Parathyroid adenoma (tissue), 2 donors: Measurements from ENCODE around the gene SLC34A1.
A peak's percentile ranks its signal among the peaks of the same experiment; 100 is the strongest.

Source experiments
- H2AFZ ChIP-seq: fragments of 300-600 bp; sonication (generic); one replicate; pipeline ENCODE4 v1.7.0; 2017; ENCODE audit warnings: antibody characterized with exemption, mild to moderate bottlenecking
- H3K27ac ChIP-seq: fragments of 300-600 bp; sonication (generic); one replicate; pipeline ENCODE4 v1.7.0; 2017
- H3K27me3 ChIP-seq: fragments of 300-600 bp; sonication (generic); one replicate; pipeline ENCODE4 v1.7.0; 2017; ENCODE audit warnings: low read length; ENCODE audit not compliant: control insufficient read depth, insufficient read depth
- H3K36me3 ChIP-seq: fragments of 300-600 bp; sonication (generic); one replicate; pipeline ENCODE4 v1.7.0; 2017; ENCODE audit warnings: low read length; ENCODE audit not compliant: control insufficient read depth, insufficient read depth
- H3K4me1 ChIP-seq: fragments of 300-600 bp; sonication (generic); one replicate; pipeline ENCODE4 v1.7.0; 2017; ENCODE audit warnings: control low read depth
- H3K4me2 ChIP-seq: fragments of 300-600 bp; sonication (generic); one replicate; pipeline ENCODE4 v1.7.0; 2017; ENCODE audit warnings: low read length
- H3K4me3 ChIP-seq: fragments of 300-600 bp; sonication (generic); one replicate; pipeline ENCODE4 v1.7.0; 2017; ENCODE audit warnings: low read depth, low read length
- H3K79me2 ChIP-seq: fragments of 300-600 bp; sonication (generic); one replicate; pipeline ENCODE4 v1.7.0; 2017; ENCODE audit warnings: control low read depth
- H3K9ac ChIP-seq: fragments of 300-600 bp; sonication (generic); one replicate; pipeline ENCODE4 v1.7.0; 2017; ENCODE audit warnings: mild to moderate bottlenecking
- H3K9me3 ChIP-seq: fragments of 300-600 bp; sonication (generic); one replicate; pipeline ENCODE4 v1.7.0; 2017; ENCODE audit warnings: low read length; ENCODE audit not compliant: control insufficient read depth
- TF ChIP-seq, protein P1 (sequence below): fragments of 300-600 bp; sonication (generic); IDR thresholded peaks from one replicate; pipeline ENCODE4 v1.7.0; 2017; ENCODE audit warnings: antibody characterized with exemption, mild to moderate bottlenecking
- donor health status: primary hyperparathyroidism.

The SLC34A1 gene

DNA sequence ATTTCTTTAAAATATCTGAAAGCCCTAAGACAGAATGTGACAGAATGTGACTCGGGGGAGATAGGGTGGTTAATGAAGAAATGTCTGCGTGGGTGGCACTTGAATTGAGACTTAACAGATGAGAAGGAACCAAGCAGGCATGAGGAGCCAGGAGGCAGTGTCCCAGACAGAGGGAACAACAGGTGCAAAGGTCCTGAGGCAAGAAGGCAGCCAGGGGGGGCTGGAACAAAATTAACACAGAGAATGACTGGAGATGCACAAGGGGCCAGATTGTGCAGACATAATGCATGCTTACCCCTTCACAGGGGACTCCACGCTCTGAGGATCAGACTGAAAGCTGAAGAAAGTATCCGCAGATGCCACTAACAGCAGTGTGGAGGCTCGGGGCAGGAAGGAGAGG is 34.5 kb upstream of the SLC34A1 start:
- no peaks in the 10 kb centered on the region for H3K27me3 ChIP-seq
- TF ChIP-seq, protein P1, sequence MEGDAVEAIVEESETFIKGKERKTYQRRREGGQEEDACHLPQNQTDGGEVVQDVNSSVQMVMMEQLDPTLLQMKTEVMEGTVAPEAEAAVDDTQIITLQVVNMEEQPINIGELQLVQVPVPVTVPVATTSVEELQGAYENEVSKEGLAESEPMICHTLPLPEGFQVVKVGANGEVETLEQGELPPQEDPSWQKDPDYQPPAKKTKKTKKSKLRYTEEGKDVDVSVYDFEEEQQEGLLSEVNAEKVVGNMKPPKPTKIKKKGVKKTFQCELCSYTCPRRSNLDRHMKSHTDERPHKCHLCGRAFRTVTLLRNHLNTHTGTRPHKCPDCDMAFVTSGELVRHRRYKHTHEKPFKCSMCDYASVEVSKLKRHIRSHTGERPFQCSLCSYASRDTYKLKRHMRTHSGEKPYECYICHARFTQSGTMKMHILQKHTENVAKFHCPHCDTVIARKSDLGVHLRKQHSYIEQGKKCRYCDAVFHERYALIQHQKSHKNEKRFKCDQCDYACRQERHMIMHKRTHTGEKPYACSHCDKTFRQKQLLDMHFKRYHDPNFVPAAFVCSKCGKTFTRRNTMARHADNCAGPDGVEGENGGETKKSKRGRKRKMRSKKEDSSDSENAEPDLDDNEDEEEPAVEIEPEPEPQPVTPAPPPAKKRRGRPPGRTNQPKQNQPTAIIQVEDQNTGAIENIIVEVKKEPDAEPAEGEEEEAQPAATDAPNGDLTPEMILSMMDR = no peak
- H3K4me1 ChIP-seq = peaks cover 9% of the 10 kb centered on the region
- H3K4me2 ChIP-seq = no peak overlapping the region
- H2AFZ ChIP-seq = no peak overlapping the region
- H3K36me3 ChIP-seq = no peaks in the 10 kb centered on the region
- H3K27ac ChIP-seq = no peak overlapping the region
- no peaks in the 10 kb centered on the region for H3K9me3 ChIP-seq
- H3K4me3 ChIP-seq = no peak overlapping the region
- H3K9ac ChIP-seq = no peak overlapping the region
- H3K79me2 ChIP-seq = peaks cover 18% of the 10 kb centered on the region

DNA sequence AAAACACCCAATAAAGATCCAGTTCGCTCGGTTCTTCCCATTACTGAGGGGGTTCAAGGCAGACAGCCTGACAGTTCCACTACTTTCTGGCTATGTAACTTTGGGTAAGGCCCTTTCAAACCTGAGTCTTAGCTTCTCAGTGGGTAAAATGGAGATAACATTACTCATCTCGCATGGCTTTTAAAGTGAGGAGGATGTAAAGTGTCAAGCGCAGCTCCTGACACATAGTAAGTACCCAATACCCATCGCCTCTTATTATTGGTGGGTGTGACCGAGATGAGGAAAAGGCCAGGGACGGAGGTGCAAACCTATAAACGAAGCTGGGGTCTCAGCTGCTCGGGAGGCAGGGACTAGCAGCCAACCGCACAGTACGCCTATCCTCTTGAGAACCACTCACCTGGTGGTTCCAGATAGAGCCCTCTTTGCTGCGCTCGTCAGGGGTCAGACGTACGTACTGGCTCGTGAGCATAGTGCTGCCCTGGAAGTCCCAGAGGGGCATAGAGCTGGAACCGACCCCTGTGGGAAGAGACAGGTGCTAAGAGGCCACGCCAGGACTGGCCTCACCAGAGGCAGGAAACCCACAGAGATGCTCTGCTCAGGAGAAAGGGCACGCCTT is 33.4 kb upstream of the SLC34A1 start:
- H3K4me3 ChIP-seq = peak overlapping the region; percentile 99
- peak overlapping the region; percentile 89 for H2AFZ ChIP-seq
- peaks cover 13% of the 10 kb centered on the region for H3K79me2 ChIP-seq
- peak overlapping the region; percentile 95 for H3K9ac ChIP-seq
- H3K27ac ChIP-seq = peak overlapping the region; percentile 93
- H3K4me2 ChIP-seq = peak overlapping the region; percentile 92
- H3K4me1 ChIP-seq = peaks cover 9% of the 10 kb centered on the region
- no peaks in the 10 kb centered on the region for H3K9me3 ChIP-seq
- H3K27me3 ChIP-seq = no peaks in the 10 kb centered on the region
- no peaks in the 10 kb centered on the region for H3K36me3 ChIP-seq
- TF ChIP-seq, protein P1 = no peak

DNA sequence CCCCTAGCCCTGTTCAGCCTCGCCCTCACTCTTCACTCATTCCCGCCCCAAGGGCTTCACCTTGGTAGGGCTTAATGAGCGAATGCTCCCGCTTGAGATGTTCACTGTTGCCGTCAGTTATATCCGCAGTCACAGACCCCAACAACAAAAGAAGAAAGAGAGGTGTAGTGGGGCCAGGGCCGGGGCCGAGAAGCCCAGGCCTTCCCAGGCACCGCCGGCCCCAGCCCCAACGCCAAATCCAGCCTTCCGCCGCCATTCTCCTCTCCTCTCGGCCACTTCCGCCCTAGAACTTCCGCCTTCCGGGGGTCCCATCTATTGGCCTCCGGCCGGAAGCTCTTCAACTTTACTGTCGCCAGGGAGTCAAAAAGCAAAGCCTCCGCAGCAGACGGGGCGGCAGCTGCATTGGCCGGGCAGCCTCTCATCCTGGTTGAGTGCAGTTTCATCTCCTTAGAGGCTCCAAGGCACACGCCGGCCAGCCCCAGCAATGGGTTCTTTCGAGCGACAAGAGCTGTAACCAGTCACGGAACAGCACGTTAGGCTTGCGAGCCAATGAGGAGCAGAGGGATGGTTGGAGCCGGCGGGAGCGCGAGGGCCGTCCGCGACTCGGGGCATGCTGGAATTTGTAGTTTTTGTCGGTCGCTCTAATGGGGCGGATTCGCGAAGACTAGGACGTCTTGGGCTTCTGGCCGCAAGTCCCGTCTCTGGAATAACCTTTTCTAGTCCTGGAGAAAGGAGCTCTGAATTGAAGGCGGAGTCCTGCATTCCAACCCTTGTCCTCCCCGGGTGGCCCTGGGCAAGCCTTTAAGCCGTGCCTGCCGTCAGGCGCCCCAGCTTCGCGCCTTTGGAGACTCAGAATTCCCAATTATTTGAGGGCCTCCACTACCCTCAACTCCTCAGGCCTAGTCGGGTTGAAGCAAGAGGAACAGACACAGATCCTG is 32.6 kb upstream of the SLC34A1 start, which contains the start of gene LMAN2:
Gene LMAN2 (minus strand): TSS at position 277 of the 938 bp plus-strand sequence. CDS start 21 bp downstream, at position 256.
- Histone ChIP-seq H3K4me3 (peak within 1 kb of the TSS; percentile 99), H2AFZ (peak within 1 kb of the TSS; percentile 89), H3K27ac (peak within 1 kb of the TSS; percentile 93), H3K36me3 (no peaks in the 10 kb centered on the region), H3K9ac (peak within 1 kb of the TSS; percentile 95), H3K27me3 (no peaks in the 10 kb centered on the region), H3K9me3 (no peaks in the 10 kb centered on the region), H3K4me1 (peaks cover 9% of the 10 kb centered on the region), H3K79me2 (peaks cover 10% of the 10 kb centered on the region), H3K4me2 (peak within 1 kb of the TSS; percentile 92)
- TF ChIP-seq, protein P1 = no peak

DNA sequence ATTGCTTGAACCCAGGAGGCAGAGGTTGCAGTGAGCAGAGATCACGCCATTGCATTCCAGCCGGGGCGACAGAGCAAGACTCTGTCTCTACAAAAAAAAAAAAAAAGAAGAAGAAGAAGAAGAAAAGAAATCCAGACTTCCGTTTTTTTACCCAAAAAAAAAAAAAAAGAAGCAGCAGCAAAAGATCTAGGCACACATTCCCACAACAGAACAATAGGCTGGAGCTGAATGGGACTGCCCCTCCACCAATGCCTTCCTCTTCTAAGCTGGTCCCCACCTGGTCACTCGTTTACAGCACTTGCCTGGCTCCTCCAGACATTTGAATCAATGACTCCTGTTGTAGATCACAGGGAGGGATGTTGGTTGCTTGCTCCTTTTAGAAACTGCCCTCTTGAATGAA is 31.1 kb upstream of the SLC34A1 start:
- no peaks in the 10 kb centered on the region for H3K9me3 ChIP-seq
- TF ChIP-seq, protein P1 = no peak

More for the DNA sequence above, 31.1 kb upstream of the SLC34A1 start:
- Histone ChIP-seq H3K4me1 (peaks cover 5% of the 10 kb centered on the region), H2AFZ (no peak overlapping the region), H3K4me3 (no peak overlapping the region), H3K9ac (no peak overlapping the region), H3K27me3 (no peaks in the 10 kb centered on the region), H3K79me2 (peaks cover 10% of the 10 kb centered on the region), H3K36me3 (no peaks in the 10 kb centered on the region), H3K27ac (no peak overlapping the region), H3K4me2 (no peak overlapping the region)
